A549 (cell line): ENCODE measurements around the gene RAB26. TPM values are rescaled to one million over a fixed set of nuclear protein-coding genes. Genes with fewer than 3 reads are reported as not detected.
A peak's percentile ranks its signal among the peaks of the same experiment; 100 is the strongest.

ENCODE experiments used
- ATAC-seq, 2 experiments: fragments of 200-7000 bp in 1 of 2; fragments of >200 bp in 1 of 2; cut with Nextera tagmentation in 1 of 2; cut with Tn5 transposase in 1 of 2; 3 replicates each; pipeline versions ENCODE4 v1.8.0 to v1.9.1; 2018 to 2020; ENCODE audit warnings: mild to moderate bottlenecking in 1 of 2, moderate library complexity in 1 of 2
- CTCF ChIA-PET: fragments of 300-600 bp; sonication (Branson Sonifier 250); formaldehyde crosslinking; extraction: SDS; loops from one replicate; lab custom pipeline; 2021; ENCODE audit warnings: antibody characterized with exemption, inconsistent platforms; lab: Yijun Ruan, JAX
- POLR2A ChIA-PET: fragments of 350-600 bp; formaldehyde crosslinking; extraction: SDS; loops from one replicate; lab custom pipeline; 2021; ENCODE audit warnings: antibody characterized with exemption, inconsistent platforms; lab: Yijun Ruan, JAX
- DNase-seq, 2 experiments: peaks; one replicate each; pipeline versions ENCODE4 v3.0.0 to v3.0.0-alpha.2; 2011 to 2016; ENCODE audit warnings: low read depth in 1 of 2, low spot score in 1 of 2
- FAIRE-seq: peaks from 2 replicates; lab custom pipeline; 2011; peaks lifted over from hg19 to GRCh38; lab: Jason Lieb, UNC
- H3K27ac ChIP-seq, 2 experiments: fragments of >200 bp; sonication (Bioruptor Twin); formaldehyde crosslinking; 3 replicates each; pipeline ENCODE4 v1.5.1; 2016 to 2017
- H3K4me1 ChIP-seq: fragments of >200 bp; sonication (Bioruptor Twin); formaldehyde crosslinking; 3 replicates; pipeline ENCODE4 v1.6.1; 2016
- H3K4me2 ChIP-seq: fragments of >200 bp; sonication (Bioruptor Twin); formaldehyde crosslinking; 3 replicates; pipeline ENCODE4 v1.6.1; 2016
- H3K4me3 ChIP-seq: fragments of >200 bp; sonication (Bioruptor Twin); formaldehyde crosslinking; 3 replicates; pipeline ENCODE4 v1.5.1; 2016
- H3K9me3 ChIP-seq: fragments of >200 bp; sonication (Bioruptor Twin); formaldehyde crosslinking; 3 replicates; pipeline ENCODE4 v1.6.1; 2016
- BCL3 ChIP-seq: fragments of >200 bp; sonication (Bioruptor Twin); formaldehyde crosslinking; IDR thresholded peaks from 3 replicates; pipeline ENCODE4 v1.6.1; 2016
- BHLHE40 ChIP-seq: IDR thresholded peaks from 2 replicates; pipeline ENCODE4 v1.6.1; 2012; ENCODE audit warnings: low read depth, low read length, inconsistent platforms
- CHD2 ChIP-seq: fragments of 150-350 bp; IDR thresholded peaks from 2 replicates; pipeline ENCODE4 v1.6.1; 2014; ENCODE audit warnings: low read length; ENCODE audit not compliant: partially characterized antibody
- CHD4 ChIP-seq: fragments of 200-600 bp; sonication (generic); IDR thresholded peaks from 2 replicates; pipeline ENCODE4 v1.6.1; 2016; ENCODE audit warnings: antibody characterized with exemption, mild to moderate bottlenecking, borderline replicate concordance
- EHMT2 ChIP-seq: fragments of 200-600 bp; sonication (generic); IDR thresholded peaks from 2 replicates; pipeline ENCODE4 v1.6.1; 2016; ENCODE audit warnings: antibody characterized with exemption, low read depth, mild to moderate bottlenecking, moderate library complexity
- ELK1 ChIP-seq: fragments of 150-350 bp; IDR thresholded peaks from 2 replicates; pipeline ENCODE4 v1.6.1; 2014; ENCODE audit warnings: low read depth, mild to moderate bottlenecking, low read length
- ESRRA ChIP-seq: fragments of 150-350 bp; IDR thresholded peaks from 2 replicates; pipeline ENCODE4 v1.6.1; 2014; ENCODE audit warnings: mild to moderate bottlenecking, low read length, borderline replicate concordance
- FOSL2 ChIP-seq, 2 experiments: fragments of 450-650 bp in 1 of 2; fragments of >200 bp in 1 of 2; sonication (Bioruptor Twin) in 1 of 2; formaldehyde crosslinking; IDR thresholded peaks; 2 replicates each; pipeline versions ENCODE4 v1.5.0 to v1.6.1; 2016 to 2020; ENCODE audit warnings: mild to moderate bottlenecking in 1 of 2, moderate library complexity in 1 of 2
- HDAC2 ChIP-seq: fragments of 200-600 bp; sonication (generic); IDR thresholded peaks from 2 replicates; pipeline ENCODE4 v1.6.1; 2016
- HES2 ChIP-seq: fragments of >200 bp; sonication (Bioruptor Twin); formaldehyde crosslinking; IDR thresholded peaks from 2 replicates; pipeline ENCODE4 v1.6.1; 2016
- HEYL ChIP-seq: fragments of 250-450 bp; sonication (Bioruptor Pico); IDR thresholded peaks from 2 replicates; pipeline ENCODE4 v1.8.0; 2021; ENCODE audit warnings: mild to moderate bottlenecking, moderate library complexity
- HOXA7 ChIP-seq: fragments of 250-450 bp; sonication (Bioruptor Pico); IDR thresholded peaks from 2 replicates; pipeline ENCODE4 v1.5.0; 2020; ENCODE audit warnings: mild to moderate bottlenecking, moderate library complexity
- HOXB13 ChIP-seq: fragments of 250-450 bp; sonication (Bioruptor Pico); IDR thresholded peaks from 2 replicates; pipeline ENCODE4 v1.5.0; 2020; ENCODE audit warnings: low read depth, mild to moderate bottlenecking, moderate library complexity
- JUN ChIP-seq, 2 experiments: fragments of >200 bp; sonication (Bioruptor Twin); formaldehyde crosslinking; IDR thresholded peaks; 2 replicates in 1 of 2; 3 replicates in 1 of 2; pipeline ENCODE4 v1.6.1; 2016 to 2017
- JUNB ChIP-seq: fragments of >200 bp; sonication (Bioruptor Twin); formaldehyde crosslinking; IDR thresholded peaks from 2 replicates; pipeline ENCODE4 v1.6.1; 2016
- KDM5A ChIP-seq: fragments of 200-600 bp; sonication (generic); IDR thresholded peaks from 2 replicates; pipeline ENCODE4 v1.6.1; 2016; ENCODE audit warnings: antibody characterized with exemption, mild to moderate bottlenecking
- MAFK ChIP-seq: fragments of 450-650 bp; IDR thresholded peaks from 2 replicates; pipeline ENCODE4 v1.6.1; 2014; ENCODE audit not compliant: partially characterized antibody
- MAZ ChIP-seq: fragments of 150-350 bp; IDR thresholded peaks from 2 replicates; pipeline ENCODE4 v1.6.1; 2014; ENCODE audit warnings: antibody characterized with exemption, low read depth, low read length, borderline replicate concordance
- NR3C1 ChIP-seq: fragments of >200 bp; sonication (Bioruptor Twin); formaldehyde crosslinking; IDR thresholded peaks from 3 replicates; pipeline ENCODE4 v1.6.1; 2017
- PBX3 ChIP-seq: IDR thresholded peaks from 2 replicates; pipeline ENCODE4 v1.6.1; 2012
- POLR2AphosphoS2 ChIP-seq: conservative IDR thresholded peaks from 2 replicates; pipeline ENCODE4 v1.6.1; 2012; ENCODE audit warnings: low read length, improper control_type of control experiment, inconsistent platforms
- RARB ChIP-seq: fragments of 250-450 bp; sonication (Bioruptor Pico); IDR thresholded peaks from 2 replicates; pipeline ENCODE4 v1.8.0; 2021; ENCODE audit warnings: mild to moderate bottlenecking, moderate library complexity
- RCOR1 ChIP-seq: fragments of 150-350 bp; IDR thresholded peaks from 2 replicates; pipeline ENCODE4 v1.6.1; 2014; ENCODE audit warnings: antibody characterized with exemption, low read length, low read depth
- RFX5 ChIP-seq: fragments of 450-650 bp; IDR thresholded peaks from 2 replicates; pipeline ENCODE4 v1.7.1; 2014; ENCODE audit warnings: antibody characterized with exemption, mild to moderate bottlenecking, moderate library complexity
- RNF2 ChIP-seq: fragments of 200-600 bp; sonication (generic); IDR thresholded peaks from 2 replicates; pipeline ENCODE4 v1.6.1; 2016; ENCODE audit warnings: low read depth, mild to moderate bottlenecking, antibody characterized with exemption, moderate library complexity, borderline replicate concordance
- SMC3 ChIP-seq: fragments of >200 bp; sonication (Bioruptor Twin); formaldehyde crosslinking; IDR thresholded peaks from 3 replicates; pipeline ENCODE4 v1.6.1; 2018; ENCODE audit warnings: inconsistent platforms
- SREBF2 ChIP-seq: fragments of 450-650 bp; IDR thresholded peaks from 2 replicates; pipeline ENCODE4 v1.6.1; 2014; ENCODE audit warnings: mild to moderate bottlenecking, moderate library complexity
- TFCP2L1 ChIP-seq: fragments of 250-450 bp; sonication (Bioruptor Pico); IDR thresholded peaks from 2 replicates; pipeline ENCODE4 v1.5.0; 2021; ENCODE audit warnings: mild to moderate bottlenecking
- ZC3H11A ChIP-seq: fragments of 450-650 bp; IDR thresholded peaks from 2 replicates; pipeline ENCODE4 v1.6.1; 2014; ENCODE audit warnings: antibody characterized with exemption, mild to moderate bottlenecking
- ZFP36 ChIP-seq: fragments of 450-650 bp; IDR thresholded peaks from 2 replicates; pipeline ENCODE4 v1.6.1; 2014; ENCODE audit warnings: borderline replicate concordance; ENCODE audit not compliant: partially characterized antibody
- ZSCAN20 ChIP-seq: fragments of 250-450 bp; sonication (Bioruptor Pico); IDR thresholded peaks from 2 replicates; pipeline ENCODE4 v1.8.0; 2022; ENCODE audit warnings: mild to moderate bottlenecking, moderate library complexity
- whole genome bisulfite sequencing: methylation state at CpG from one replicate; pipeline ENCODE4 v1.1.6; 2017; ENCODE audit errors: missing lambda C conversion rate; 5-methylcytosine and 5-hydroxymethylcytosine counted together
- polyA plus RNA-seq, 4 experiments: library from polyadenylated mRNA; depleted of rRNA in 3 of 4; stranded (reverse); fragments of >200 nt; fragmentation: RNase III in 1 of 4; extraction: RNeasy Plus Mini Kit Qiagen cat#74134 plus additional on column Dnase treatment in 1 of 4; gene quantifications; 2 replicates in 3 of 4; 3 replicates in 1 of 4; pipeline ENCODE4 v1.2.3, GENCODE V29; 2011 to 2017

RAB26 gene
- polyA plus RNA-seq, 2 of the 4 experiments (the other 2 are of a cell fraction): 6.7 TPM

GRCh38 chr16:2155091-2155950, 6.9 kb downstream of the RAB26 start, which contains the start of gene TRAF7 (continued):
- TF ChIP-seq FOSL2 (IDR thresholded peaks at IDR 0.05): no peak
- TF ChIP-seq FOSL2 (CRISPR knock-in tag; IDR thresholded peaks at IDR 0.05): no peak
- TF ChIP-seq HOXA7: 0 out of 2 replicates have a peak, but pooled peaks have one; percentile 21
- no peak for TF ChIP-seq HES2
- peak; percentile 99 to 100 for TF ChIP-seq JUN (IDR thresholded peaks at IDR 0.05)

GRCh38 chr16:2155977-2156848, 7.8 kb downstream of the RAB26 start:
- Histone ChIP-seq H3K4me2 (peak overlapping the region; percentile 98), H3K27ac (peak overlapping the region; percentile 91 to 94), H3K4me1 (peaks cover 62% of the 10 kb centered on the region), H3K4me3 (peak overlapping the region; percentile 83), H3K9me3 (no peaks in the 10 kb centered on the region)
- WGBS: 4% methylated on average over 34 of the region's 47 CpGs
- no peak for DNase-seq
- ChIA-PET CTCF (interaction anchor here (1.2 to 2.2 kb wide), 3 partner anchors 96 to 152 kb away, joined by 3 to 9 read pairs (median 6); partner anchors contain the start of gene ECI1), POLR2A (interaction anchor here (0.6 to 2.3 kb wide), 48 partner anchors 7 to 526 kb away, joined by 3 to 30 read pairs (median 6); partner anchors contain the start of genes AMDHD2, BRICD5, CASKIN1 and DNASE1L2)
- no peak for FAIRE-seq
- no peak for TF ChIP-seq BCL3
- TF ChIP-seq ZSCAN20 (CRISPR knock-in tag): no peak
- TF ChIP-seq ZFP36: no peak
- no peak for TF ChIP-seq SMC3
- TF ChIP-seq EHMT2: no peak
- no peak for TF ChIP-seq HOXA7
- no peak for TF ChIP-seq MAFK
- no peak for TF ChIP-seq HDAC2
- no peak for TF ChIP-seq BHLHE40
- no peak for TF ChIP-seq RCOR1
- TF ChIP-seq KDM5A: no peak
- TF ChIP-seq ELK1: no peak
- ATAC-seq: no peak; a peak in 1 of 6 replicates

GRCh38 chr16:2156849-2157224, 8.4 kb downstream of the RAB26 start:
- DNase-seq (no peak), ATAC-seq (no peak), FAIRE-seq (no peak)
- Histone ChIP-seq H3K4me1 (peaks cover 58% of the 10 kb centered on the region), H3K4me2 (peak overlapping the region; percentile 98), H3K9me3 (no peaks in the 10 kb centered on the region), H3K27ac (peak overlapping the region; percentile 91 to 94), H3K4me3 (peak overlapping the region; percentile 83)
- no peak for TF ChIP-seq RNF2
- TF ChIP-seq FOSL2 (IDR thresholded peaks at IDR 0.05): no peak
- TF ChIP-seq FOSL2 (CRISPR knock-in tag; IDR thresholded peaks at IDR 0.05): no peak
- no peak for TF ChIP-seq CHD4
- TF ChIP-seq ZC3H11A: no peak
- TF ChIP-seq TFCP2L1 (CRISPR knock-in tag): no peak
- TF ChIP-seq CHD2: no peak
- TF ChIP-seq RFX5: no peak
- TF ChIP-seq MAZ: no peak
- no peak for TF ChIP-seq HEYL (CRISPR knock-in tag)
- TF ChIP-seq ESRRA: no peak
- no peak for TF ChIP-seq PBX3
- TF ChIP-seq HOXB13: no peak
- no peak for TF ChIP-seq JUNB
- no peak for TF ChIP-seq RARB
- no peak for TF ChIP-seq SREBF2
- TF ChIP-seq NR3C1: no peak
- no peak for TF ChIP-seq POLR2AphosphoS2
- ChIA-PET POLR2A (no interaction called here), CTCF (interaction anchor here (1.1 to 2.2 kb wide), 3 partner anchors 17 to 153 kb away, joined by 3 to 6 read pairs (median 5); no protein-coding TSS in a partner anchor)
- WGBS: 76% methylated on average over 5 of the region's 5 CpGs
